Lower lobe of right lung (tissue), 2 donors: ENCODE data around the gene HS6ST3. TPM values are rescaled to one million over a fixed set of nuclear protein-coding genes. Genes with fewer than 3 reads are reported as not detected.

Source experiments
- ATAC-seq, 2 donors: fragments of 200-7000 bp; cut with Tn5 transposase; one replicate each; pipeline ENCODE4 v1.9.1; 2020 to 2022; ENCODE audit warnings: mild to moderate bottlenecking in 2 of 2, moderate library complexity in 2 of 2
- DNase-seq: peaks from one replicate; pipeline ENCODE4 v3.0.0-alpha.2; 2020
- H3K27ac ChIP-seq: fragments of 200-600 bp; one replicate; pipeline ENCODE4 v1.8.0; 2022
- H3K27me3 ChIP-seq: fragments of 200-600 bp; one replicate; pipeline ENCODE4 v1.8.0; 2022; ENCODE audit warnings: low read depth
- H3K36me3 ChIP-seq: fragments of 200-600 bp; one replicate; pipeline ENCODE4 v1.8.0; 2022; ENCODE audit warnings: mild to moderate bottlenecking
- H3K4me1 ChIP-seq: fragments of 200-600 bp; one replicate; pipeline ENCODE4 v1.8.0; 2022
- H3K4me3 ChIP-seq: fragments of 200-600 bp; one replicate; pipeline ENCODE4 v1.8.0; 2022; ENCODE audit warnings: mild to moderate bottlenecking
- H3K9me3 ChIP-seq: fragments of 200-600 bp; one replicate; pipeline ENCODE4 v1.8.0; 2022
- CTCF ChIP-seq: fragments of 200-600 bp; IDR thresholded peaks from one replicate; pipeline ENCODE4 v1.8.0; 2022; ENCODE audit warnings: antibody characterized with exemption, mild to moderate bottlenecking
- intact Hi-C: fragments of 100-400 bp; cut with DNase I; formaldehyde crosslinking; loops from one replicate; pipeline ENCODE4 v1.11.0; 2022
- total RNA-seq: library from RNA; stranded (reverse); fragmentation: NEBNext Ultra II Directional; extraction: Animal tissue kit (Norgen Biotek cat#: 25700); gene quantifications from one replicate; pipeline ENCODE4 v1.2.1, GENCODE V29; 2021
- donor health status: DM: no; HTN: yes; CAD: no; lungs with severe emphysema.

Gene HS6ST3
- total RNA-seq, 1 donor from 2014 or later: 0.06 TPM

DNA sequence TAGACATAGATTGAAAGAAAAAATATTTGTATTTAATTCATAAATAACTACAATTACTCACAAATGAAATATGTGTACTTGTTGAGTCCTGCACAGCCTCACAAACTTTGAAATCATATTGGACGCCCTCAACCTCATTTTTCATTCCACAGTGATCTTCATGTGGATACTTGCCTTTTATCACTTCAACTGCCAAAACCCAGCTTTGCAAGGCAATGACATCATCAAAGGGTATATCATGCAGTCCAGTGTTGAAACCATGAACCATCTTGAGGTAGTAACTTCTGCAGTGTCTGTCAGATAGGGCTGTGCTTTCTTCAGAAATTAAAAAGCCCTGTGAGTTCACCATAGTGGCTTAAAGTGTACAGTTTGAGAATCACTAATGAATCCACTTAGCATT, 82.2 kb downstream of the HS6ST3 start:
- intact Hi-C loops: no loop called here
- DNase-seq: no peak
- no peak overlapping the region for H3K27ac ChIP-seq
- no peaks in the 10 kb centered on the region for H3K27me3 ChIP-seq
- H3K4me1 ChIP-seq: no peaks in the 10 kb centered on the region
- ATAC-seq: no peak
- H3K4me3 ChIP-seq: no peak overlapping the region
- H3K36me3 ChIP-seq: no peaks in the 10 kb centered on the region
- no peak for TF ChIP-seq CTCF
- no peaks in the 10 kb centered on the region for H3K9me3 ChIP-seq

DNA sequence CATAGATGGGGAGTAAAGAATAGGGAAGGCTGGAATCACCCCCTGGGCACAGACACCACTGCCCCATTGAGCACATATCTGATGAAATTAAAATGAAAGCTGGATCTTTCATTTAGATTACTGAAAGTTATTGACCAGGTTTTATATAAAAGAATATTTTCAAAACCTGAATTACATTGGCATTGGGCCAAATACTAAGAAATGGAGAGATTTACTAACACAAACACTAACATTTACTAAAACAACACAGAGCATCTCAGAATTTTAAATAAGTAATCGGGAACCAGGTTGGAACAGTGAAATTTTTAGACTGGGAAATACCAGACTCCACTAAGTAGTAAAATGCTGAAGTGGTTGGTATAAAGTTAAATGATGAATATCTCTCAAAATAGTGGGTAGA, 88.9 kb downstream of the HS6ST3 start:
- DNase-seq (no peak), ATAC-seq (no peak)
- intact Hi-C loops: no loop called here
- Histone ChIP-seq H3K9me3 (no peaks in the 10 kb centered on the region), H3K27ac (no peak overlapping the region), H3K36me3 (no peaks in the 10 kb centered on the region), H3K4me1 (no peaks in the 10 kb centered on the region), H3K4me3 (no peak overlapping the region), H3K27me3 (no peaks in the 10 kb centered on the region)
- no peak for TF ChIP-seq CTCF

- no peaks in the 10 kb centered on the region for H3K36me3 ChIP-seq
- DNase-seq: no peak
- H3K27me3 ChIP-seq: no peaks in the 10 kb centered on the region
- H3K9me3 ChIP-seq: no peaks in the 10 kb centered on the region
- H3K4me3 ChIP-seq: no peak overlapping the region
- H3K27ac ChIP-seq: no peak overlapping the region
- TF ChIP-seq CTCF: no peak
- ATAC-seq: no peak
- intact Hi-C loops: no loop called here
- H3K4me1 ChIP-seq: no peaks in the 10 kb centered on the region
Measured at GRCh38 chr13:96179309-96179708, 89.4 kb downstream of the HS6ST3 start.

GRCh38 chr13:96181911-96182310, 92.0 kb downstream of the HS6ST3 start:
- ATAC-seq (no peak), DNase-seq (no peak)
- Histone ChIP-seq H3K27ac (no peak overlapping the region), H3K4me1 (no peaks in the 10 kb centered on the region), H3K36me3 (no peaks in the 10 kb centered on the region), H3K27me3 (no peaks in the 10 kb centered on the region), H3K4me3 (no peak overlapping the region), H3K9me3 (no peaks in the 10 kb centered on the region)
- intact Hi-C loops: no loop called here
- TF ChIP-seq CTCF: no peak

DNA sequence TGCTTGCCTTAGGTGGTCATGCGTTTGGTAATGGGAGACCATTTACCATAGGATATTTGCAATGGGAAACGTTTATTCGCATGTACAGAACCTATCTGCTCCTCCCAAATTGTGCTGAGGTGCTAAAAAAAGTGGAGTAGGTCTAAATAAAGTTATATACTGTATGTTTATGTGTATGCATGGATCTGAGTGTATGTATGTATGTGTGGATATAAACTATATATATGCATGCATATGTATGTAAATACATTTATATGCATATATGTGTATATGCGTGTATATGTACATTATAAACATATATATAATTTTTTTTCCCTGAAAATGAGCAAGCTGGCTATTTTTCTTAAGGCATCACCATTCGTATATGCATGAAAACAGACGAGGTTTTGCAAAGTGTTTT, 95.9 kb downstream of the HS6ST3 start:
- DNase-seq: no peak
- Histone ChIP-seq H3K9me3 (no peaks in the 10 kb centered on the region), H3K36me3 (no peaks in the 10 kb centered on the region), H3K27ac (no peak overlapping the region), H3K4me1 (no peaks in the 10 kb centered on the region), H3K4me3 (no peak overlapping the region), H3K27me3 (no peaks in the 10 kb centered on the region)
- intact Hi-C loops: no loop called here
- ATAC-seq: no peak
- no peak for TF ChIP-seq CTCF

GRCh38 chr13:96191367-96191766, 101.5 kb downstream of the HS6ST3 start:
- H3K4me3 ChIP-seq: no peak overlapping the region
- H3K27me3 ChIP-seq: no peaks in the 10 kb centered on the region
- TF ChIP-seq CTCF: no peak
- H3K27ac ChIP-seq: no peak overlapping the region
- DNase-seq (no peak), ATAC-seq (no peak)
- H3K36me3 ChIP-seq: no peaks in the 10 kb centered on the region
- H3K4me1 ChIP-seq: no peaks in the 10 kb centered on the region
- intact Hi-C loops: no loop called here
- no peaks in the 10 kb centered on the region for H3K9me3 ChIP-seq
